Stimulated activated naive CD8-positive, alpha-beta T cell treated with anti-CD3 and anti-CD28 coated beads, Interleukin-15, Interleukin-2, amounts not matched to agents 100 ng/mL and 50 ng/mL, for 24 hours (primary cell): ENCODE data around the gene SLC44A2.

Experiments
- H3K27ac Mint-ChIP-seq: one replicate; pipeline ENCODE4 v1.8.0; 2021; ENCODE audit warnings: mild to moderate bottlenecking, mixed read lengths
- H3K27me3 Mint-ChIP-seq: one replicate; pipeline ENCODE4 v1.8.0; 2021; ENCODE audit warnings: mixed read lengths
- H3K36me3 Mint-ChIP-seq: one replicate; pipeline ENCODE4 v1.8.0; 2021; ENCODE audit warnings: low read depth, mixed read lengths
- H3K4me1 Mint-ChIP-seq: one replicate; pipeline ENCODE4 v1.8.0; 2021; ENCODE audit warnings: low read depth, mixed read lengths
- H3K4me3 Mint-ChIP-seq: one replicate; pipeline ENCODE4 v1.8.0; 2021; ENCODE audit warnings: mild to moderate bottlenecking, mixed read lengths
- H3K9me3 Mint-ChIP-seq: one replicate; pipeline ENCODE4 v1.8.0; 2021; ENCODE audit warnings: mixed read lengths

SLC44A2 gene

GRCh38 chr19:10634963-10635362, 9.6 kb downstream of the SLC44A2 start:
- no peak overlapping the region for H3K4me3 Mint-ChIP-seq
- peaks cover 6% of the 10 kb centered on the region for H3K4me1 Mint-ChIP-seq
- peaks cover 63% of the 10 kb centered on the region for H3K36me3 Mint-ChIP-seq
- H3K27me3 Mint-ChIP-seq, result no peaks in the 10 kb centered on the region
- H3K9me3 Mint-ChIP-seq, result no peaks in the 10 kb centered on the region
- H3K27ac Mint-ChIP-seq, result no peak overlapping the region

- no peaks in the 10 kb centered on the region for H3K9me3 Mint-ChIP-seq
- no peak overlapping the region for H3K4me3 Mint-ChIP-seq
- no peak overlapping the region for H3K27ac Mint-ChIP-seq
- H3K4me1 Mint-ChIP-seq, result peaks cover 13% of the 10 kb centered on the region
- peaks cover 67% of the 10 kb centered on the region for H3K36me3 Mint-ChIP-seq
- no peaks in the 10 kb centered on the region for H3K27me3 Mint-ChIP-seq
Measured at GRCh38 chr19:10636304-10636972, 11.1 kb downstream of the SLC44A2 start.

- Mint-ChIP-seq H3K27me3 (no peaks in the 10 kb centered on the region), H3K27ac (no peak overlapping the region), H3K4me1 (peaks cover 26% of the 10 kb centered on the region), H3K9me3 (no peaks in the 10 kb centered on the region), H3K36me3 (peaks cover 69% of the 10 kb centered on the region), H3K4me3 (no peak overlapping the region)
Measured at GRCh38 chr19:10637894-10638293, 12.5 kb downstream of the SLC44A2 start.

GRCh38 chr19:10639836-10640235, 14.5 kb downstream of the SLC44A2 start:
- Mint-ChIP-seq H3K36me3 (peaks cover 69% of the 10 kb centered on the region), H3K27ac (no peak overlapping the region)

GRCh38 chr19:10640361-10640760, 15.0 kb downstream of the SLC44A2 start:
- Mint-ChIP-seq H3K27ac (no peak overlapping the region), H3K9me3 (no peaks in the 10 kb centered on the region), H3K4me1 (peaks cover 45% of the 10 kb centered on the region), H3K36me3 (peaks cover 63% of the 10 kb centered on the region), H3K27me3 (no peaks in the 10 kb centered on the region), H3K4me3 (no peak overlapping the region)

More at GRCh38 chr19:10639836-10640235, 14.5 kb downstream of the SLC44A2 start:
- no peaks in the 10 kb centered on the region for H3K9me3 Mint-ChIP-seq
- peaks cover 45% of the 10 kb centered on the region for H3K4me1 Mint-ChIP-seq
- no peak overlapping the region for H3K4me3 Mint-ChIP-seq
- no peaks in the 10 kb centered on the region for H3K27me3 Mint-ChIP-seq

DNA sequence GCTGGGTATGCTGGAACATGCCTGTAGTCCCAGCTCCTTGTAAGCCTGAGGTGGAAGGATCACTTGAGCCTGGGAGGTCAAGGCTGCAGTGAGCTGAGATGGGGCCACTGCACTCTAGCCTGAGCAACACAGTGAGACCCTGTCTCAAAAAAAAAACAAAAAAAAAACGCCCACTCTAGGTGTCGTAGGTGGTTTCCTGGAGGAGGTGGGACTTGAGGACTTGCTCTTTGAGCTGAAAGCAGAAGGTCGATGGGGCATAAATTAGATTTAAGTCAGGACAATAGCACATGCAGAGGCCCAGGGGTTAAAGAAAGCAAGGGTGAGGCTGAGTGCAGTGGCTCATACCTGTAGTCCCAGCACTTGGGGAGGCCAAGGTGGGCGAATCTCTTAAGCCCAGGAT, 15.9 kb downstream of the SLC44A2 start:
- Mint-ChIP-seq H3K27me3 (no peaks in the 10 kb centered on the region), H3K4me3 (no peak overlapping the region), H3K27ac (peak overlapping the region; percentile 69), H3K4me1 (peaks cover 45% of the 10 kb centered on the region), H3K9me3 (no peaks in the 10 kb centered on the region), H3K36me3 (peaks cover 57% of the 10 kb centered on the region)

DNA sequence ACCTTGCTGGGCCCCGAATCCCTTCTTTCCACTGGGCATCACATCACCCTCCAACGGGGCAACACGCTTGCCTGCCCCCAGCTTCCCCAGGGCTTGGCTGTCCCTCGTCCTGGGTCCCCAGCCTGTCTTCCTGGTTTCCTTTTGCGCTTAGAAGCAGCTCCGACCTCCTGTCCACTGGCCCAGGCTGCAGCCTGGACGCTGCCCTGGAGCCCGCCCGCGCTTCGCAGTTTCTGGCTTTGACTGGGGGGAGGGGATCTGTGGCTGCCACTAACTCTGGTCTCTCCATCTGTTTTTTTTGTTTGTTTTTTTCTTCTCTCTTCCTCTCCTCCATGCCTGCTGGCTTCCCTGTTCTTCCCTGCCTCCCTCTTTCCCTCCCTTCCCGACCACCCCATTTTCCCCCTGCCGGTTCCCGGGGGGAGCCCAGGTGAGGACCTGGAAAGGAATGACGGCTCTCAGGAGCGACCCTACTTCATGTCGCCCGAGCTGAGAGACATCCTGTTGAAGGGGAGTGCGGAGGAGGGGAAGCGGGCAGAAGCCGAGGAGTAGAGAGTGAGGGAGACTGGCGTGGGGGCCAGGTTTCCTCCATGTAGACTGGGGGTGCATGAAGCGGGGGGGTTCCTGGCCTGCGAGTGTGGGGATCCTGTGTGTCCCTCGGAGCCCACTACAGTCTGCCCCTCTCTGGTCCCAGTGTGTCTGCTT, 17.3 kb downstream of the SLC44A2 start:
- peak overlapping the region; percentile 26 for H3K4me3 Mint-ChIP-seq
- peak overlapping the region; percentile 84 for H3K27ac Mint-ChIP-seq
- no peaks in the 10 kb centered on the region for H3K9me3 Mint-ChIP-seq
- no peaks in the 10 kb centered on the region for H3K27me3 Mint-ChIP-seq
- H3K4me1 Mint-ChIP-seq, result peaks cover 45% of the 10 kb centered on the region
- peaks cover 44% of the 10 kb centered on the region for H3K36me3 Mint-ChIP-seq

- peaks cover 37% of the 10 kb centered on the region for H3K36me3 Mint-ChIP-seq
- H3K4me3 Mint-ChIP-seq, result no peak overlapping the region
- H3K27me3 Mint-ChIP-seq, result no peaks in the 10 kb centered on the region
- H3K4me1 Mint-ChIP-seq, result peaks cover 43% of the 10 kb centered on the region
- H3K27ac Mint-ChIP-seq, result peak overlapping the region; percentile 84
- no peaks in the 10 kb centered on the region for H3K9me3 Mint-ChIP-seq
Measured at GRCh38 chr19:10643172-10643967, 18.0 kb downstream of the SLC44A2 start.

DNA sequence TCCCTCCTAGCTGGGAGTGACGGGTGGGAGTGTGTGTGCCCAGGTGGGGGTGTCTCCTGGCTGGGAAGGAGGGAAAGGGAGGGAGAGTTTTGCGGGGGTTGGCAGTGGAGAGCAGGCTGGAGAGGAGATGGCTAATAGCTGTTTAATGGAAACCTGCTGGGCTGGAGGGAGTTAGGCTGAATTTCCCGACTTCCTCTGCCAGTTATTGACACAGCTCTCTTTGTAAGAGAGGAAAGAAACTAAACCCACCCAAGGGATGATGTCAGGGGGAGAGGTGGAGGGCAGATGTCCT, 18.6 kb downstream of the SLC44A2 start:
- Mint-ChIP-seq H3K27ac (peak overlapping the region; percentile 38), H3K9me3 (no peaks in the 10 kb centered on the region), H3K27me3 (no peaks in the 10 kb centered on the region), H3K4me1 (peaks cover 45% of the 10 kb centered on the region), H3K4me3 (no peak overlapping the region), H3K36me3 (peaks cover 37% of the 10 kb centered on the region)

GRCh38 chr19:10644260-10645007, 19.1 kb downstream of the SLC44A2 start:
- Mint-ChIP-seq H3K4me1 (peaks cover 45% of the 10 kb centered on the region), H3K36me3 (peaks cover 32% of the 10 kb centered on the region), H3K4me3 (no peak overlapping the region), H3K27me3 (no peaks in the 10 kb centered on the region), H3K27ac (peak overlapping the region; percentile 38), H3K9me3 (no peaks in the 10 kb centered on the region)

GRCh38 chr19:10646456-10647159, 21.3 kb downstream of the SLC44A2 start:
- no peaks in the 10 kb centered on the region for H3K27me3 Mint-ChIP-seq
- H3K4me1 Mint-ChIP-seq, result peaks cover 39% of the 10 kb centered on the region
- H3K36me3 Mint-ChIP-seq, result peaks cover 19% of the 10 kb centered on the region
- H3K27ac Mint-ChIP-seq, result peak overlapping the region; percentile 15
- H3K9me3 Mint-ChIP-seq, result no peaks in the 10 kb centered on the region
- no peak overlapping the region for H3K4me3 Mint-ChIP-seq

DNA sequence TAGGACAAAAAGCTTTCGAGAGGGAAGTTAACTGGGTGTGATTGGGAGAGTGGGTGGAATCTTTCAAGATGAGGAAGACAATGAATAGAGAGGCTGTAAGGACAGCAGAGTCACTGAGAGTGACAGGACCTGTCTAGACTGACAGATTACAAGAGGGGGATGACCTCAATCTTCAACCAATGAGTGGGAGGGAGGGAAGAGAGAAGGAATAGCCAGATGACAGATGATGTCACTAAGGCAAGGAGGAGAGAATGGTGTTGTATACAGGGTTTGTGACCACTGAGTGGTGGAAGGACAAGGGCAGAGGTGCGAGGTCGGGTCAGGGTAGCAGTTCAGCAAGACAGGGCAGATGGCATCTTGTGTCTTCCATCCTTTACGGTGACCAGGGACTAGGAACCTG, 23.0 kb downstream of the SLC44A2 start:
- Mint-ChIP-seq H3K27ac (no peak overlapping the region), H3K4me1 (peaks cover 38% of the 10 kb centered on the region), H3K9me3 (no peaks in the 10 kb centered on the region), H3K27me3 (no peaks in the 10 kb centered on the region), H3K4me3 (no peak overlapping the region), H3K36me3 (peaks cover 15% of the 10 kb centered on the region)

GRCh38 chr19:10651851-10652250, 26.5 kb downstream of the SLC44A2 start:
- Mint-ChIP-seq H3K4me1 (peaks cover 47% of the 10 kb centered on the region), H3K27ac (peak overlapping the region; percentile 97), H3K36me3 (peaks cover 33% of the 10 kb centered on the region), H3K27me3 (peaks cover 3% of the 10 kb centered on the region), H3K4me3 (peak overlapping the region; percentile 99), H3K9me3 (no peaks in the 10 kb centered on the region)

- H3K9me3 Mint-ChIP-seq, result no peaks in the 10 kb centered on the region
- H3K4me1 Mint-ChIP-seq, result peaks cover 58% of the 10 kb centered on the region
- peak overlapping the region; percentile 97 for H3K27ac Mint-ChIP-seq
- peaks cover 3% of the 10 kb centered on the region for H3K27me3 Mint-ChIP-seq
- peaks cover 41% of the 10 kb centered on the region for H3K36me3 Mint-ChIP-seq
- peak overlapping the region; percentile 99 for H3K4me3 Mint-ChIP-seq
Measured at GRCh38 chr19:10653482-10653731, 28.1 kb downstream of the SLC44A2 start.
